Measurements from ENCODE around the gene EHD4.

Gene EHD4

GRCh38 chr15:41994772-41995475 lies 22.6 kb upstream of the EHD4 start:
- no peak for DNase-seq

- DNase-seq: no peak
These were observed 21.9 kb upstream of the EHD4 start for GRCh38 chr15:41994171-41994650.

GRCh38 chr15:41993472-41994170 lies 21.3 kb upstream of the EHD4 start:
- no peak for DNase-seq

- DNase-seq: no peak
These were observed 20.4 kb upstream of the EHD4 start for GRCh38 chr15:41992803-41993190.

- no peak for DNase-seq
These were observed 19.9 kb upstream of the EHD4 start for GRCh38 chr15:41992151-41992802.

- DNase-seq: no peak
These were observed 18.3 kb upstream of the EHD4 start for GRCh38 chr15:41990691-41991090.

- DNase-seq: no peak
These were observed 17.9 kb upstream of the EHD4 start for GRCh38 chr15:41990243-41990605.

- DNase-seq: peak; percentile 85
These were observed 17.4 kb upstream of the EHD4 start for GRCh38 chr15:41989573-41990242.

GRCh38 chr15:41988896-41989572 lies 16.7 kb upstream of the EHD4 start:
- no peak for DNase-seq

- DNase-seq: no peak
These were observed 15.5 kb upstream of the EHD4 start for GRCh38 chr15:41987925-41988275.

- no peak for DNase-seq
These were observed 15.0 kb upstream of the EHD4 start for GRCh38 chr15:41987246-41987924.

- DNase-seq: no peak
These were observed 13.1 kb upstream of the EHD4 start for GRCh38 chr15:41985236-41986160.

GRCh38 chr15:41984622-41985021 lies 12.3 kb upstream of the EHD4 start:
- DNase-seq: no peak

- DNase-seq: no peak
These were observed 11.5 kb upstream of the EHD4 start for GRCh38 chr15:41983621-41984571.

- no peak for DNase-seq
These were observed 10.9 kb upstream of the EHD4 start for GRCh38 chr15:41983221-41983620.

- DNase-seq: no peak
These were observed 10.0 kb upstream of the EHD4 start for GRCh38 chr15:41982133-41982930.

- DNase-seq: no peak
These were observed 9.2 kb upstream of the EHD4 start for GRCh38 chr15:41981371-41982132.

GRCh38 chr15:41980654-41981323 lies 8.4 kb upstream of the EHD4 start:
- no peak for DNase-seq
